GM18870 (cell line): ENCODE measurements around the gene FANCD2OS.
"Not testable (repeated sequence)": the region's sequence is repeated elsewhere in the genome, so short reads cannot be mapped to it uniquely, and the experiment has no call there.

Experiments used
- ATAC-seq: cut with Tn5 transposase; IDR thresholded peaks from one replicate; pipeline ENCODE4 v1.9.1; 2021; ENCODE audit warnings: moderate library complexity; ENCODE audit not compliant: unreplicated experiment

Gene FANCD2OS

DNA sequence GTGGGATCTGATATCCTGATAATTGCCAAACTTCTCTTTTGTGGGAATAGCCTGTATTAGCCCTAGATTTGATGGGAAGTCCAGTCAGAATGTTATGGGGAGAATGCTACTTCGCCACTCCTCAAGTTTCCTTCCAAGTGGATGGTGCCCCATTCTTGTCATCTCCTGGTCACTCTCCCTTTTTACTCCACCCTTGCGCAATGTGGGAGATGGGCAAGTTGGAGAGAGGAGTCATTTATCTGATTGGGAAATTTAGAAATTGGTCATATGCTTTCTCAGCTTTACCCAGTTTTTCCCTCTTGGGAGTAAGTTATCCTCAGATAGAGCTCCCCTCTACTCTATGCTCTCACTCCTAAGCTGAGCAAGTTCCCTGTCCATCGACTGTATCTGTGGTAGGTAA is 14.4 kb downstream of the FANCD2OS start:
- ATAC-seq, result no peak

DNA sequence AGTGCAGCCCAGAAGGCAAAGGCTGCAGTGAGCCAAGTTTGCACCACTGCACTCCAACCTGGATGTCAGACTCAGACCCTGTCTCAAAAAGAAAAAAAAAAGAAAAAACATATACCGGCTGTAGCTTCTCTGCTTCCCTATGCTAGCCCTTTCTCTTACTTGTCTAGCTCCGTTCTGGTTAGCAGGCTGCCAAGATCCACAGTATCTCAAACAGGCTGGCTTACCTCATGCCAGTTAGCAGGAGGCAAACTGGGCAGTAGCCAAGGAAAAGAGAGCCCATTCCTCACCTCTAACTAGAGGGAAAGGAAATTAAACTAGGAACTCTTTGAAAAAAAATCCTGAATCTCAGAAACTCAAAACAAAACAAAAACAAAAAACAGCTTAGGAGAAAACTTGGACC is 16.7 kb downstream of the FANCD2OS start:
- not testable (repeated sequence) for ATAC-seq

DNA sequence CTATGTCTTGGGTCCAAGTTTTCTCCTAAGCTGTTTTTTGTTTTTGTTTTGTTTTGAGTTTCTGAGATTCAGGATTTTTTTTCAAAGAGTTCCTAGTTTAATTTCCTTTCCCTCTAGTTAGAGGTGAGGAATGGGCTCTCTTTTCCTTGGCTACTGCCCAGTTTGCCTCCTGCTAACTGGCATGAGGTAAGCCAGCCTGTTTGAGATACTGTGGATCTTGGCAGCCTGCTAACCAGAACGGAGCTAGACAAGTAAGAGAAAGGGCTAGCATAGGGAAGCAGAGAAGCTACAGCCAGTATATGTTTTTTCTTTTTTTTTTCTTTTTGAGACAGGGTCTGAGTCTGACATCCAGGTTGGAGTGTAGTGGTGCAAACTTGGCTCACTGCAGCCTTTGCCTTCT is 17.3 kb downstream of the FANCD2OS start:
- ATAC-seq, result not testable (repeated sequence)

GRCh38 chr3:10090179-10090578 is 17.9 kb downstream of the FANCD2OS start:
- no peak for ATAC-seq

GRCh38 chr3:10088256-10088655 is 19.8 kb downstream of the FANCD2OS start:
- no peak for ATAC-seq

- no peak for ATAC-seq
Measured at GRCh38 chr3:10085738-10086137, 22.3 kb downstream of the FANCD2OS start.

- ATAC-seq, result no peak
Measured at GRCh38 chr3:10081871-10082270, 26.2 kb downstream of the FANCD2OS start.

- ATAC-seq, result no peak
Measured at GRCh38 chr3:10074666-10075065, 33.4 kb downstream of the FANCD2OS start.

GRCh38 chr3:10070077-10070476 is 38.0 kb downstream of the FANCD2OS start:
- not testable (repeated sequence) for ATAC-seq

DNA sequence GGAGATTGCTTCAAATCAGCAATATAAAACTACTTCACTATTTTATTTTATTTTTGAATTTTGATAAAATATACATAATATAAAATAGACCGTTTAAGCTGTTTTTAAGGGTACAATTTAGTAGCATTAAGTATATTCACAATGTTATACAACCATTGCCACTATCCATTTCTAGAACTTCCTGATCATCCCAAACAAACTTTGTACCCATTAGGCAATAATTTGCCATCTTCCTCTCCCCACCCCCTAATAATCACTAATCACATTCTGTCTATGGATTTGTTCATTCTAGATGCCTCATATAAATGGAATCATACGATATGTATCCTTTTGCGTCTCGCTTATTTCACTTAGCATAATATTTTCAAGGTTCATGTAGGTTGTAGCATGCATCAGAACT is 53.0 kb downstream of the FANCD2OS start:
- ATAC-seq, result no peak
